Astrocyte (in vitro differentiated cells and primary cell): ENCODE results near the gene SPTBN1.

Experiments
- EZH2 ChIP-seq: IDR thresholded peaks from 2 replicates; pipeline ENCODE4 v1.6.1; 2012; ENCODE audit warnings: mild to moderate bottlenecking, low read length, inconsistent platforms; ENCODE audit not compliant: insufficient read depth
- TF ChIP-seq, protein P1 (sequence below): IDR thresholded peaks from 2 replicates; pipeline ENCODE4 v1.5.1; 2011; ENCODE audit warnings: low read depth, mild to moderate bottlenecking, inconsistent platforms, low read length, moderate library complexity; ENCODE audit not compliant: insufficient read depth

DNA sequence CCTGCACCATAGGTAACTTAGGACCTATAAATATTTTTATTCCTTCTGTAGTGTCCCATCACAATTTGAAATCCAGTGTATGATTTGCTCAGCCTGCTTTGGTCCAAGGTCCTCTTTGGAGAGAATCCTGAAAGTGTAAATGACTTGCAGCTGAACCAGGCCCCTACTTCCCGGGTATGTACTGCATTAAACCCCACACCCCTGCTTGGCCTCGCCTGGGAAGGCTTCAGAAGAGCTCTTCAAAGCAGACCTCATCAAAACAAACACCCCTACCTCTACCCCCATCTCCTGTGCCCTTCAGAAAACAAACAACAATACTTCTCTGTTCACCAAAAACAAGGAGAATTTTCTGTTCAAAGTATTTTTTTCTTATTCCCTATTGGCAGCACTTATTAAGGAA lies 9.5 kb upstream of the SPTBN1 start:
- TF ChIP-seq, protein P1, sequence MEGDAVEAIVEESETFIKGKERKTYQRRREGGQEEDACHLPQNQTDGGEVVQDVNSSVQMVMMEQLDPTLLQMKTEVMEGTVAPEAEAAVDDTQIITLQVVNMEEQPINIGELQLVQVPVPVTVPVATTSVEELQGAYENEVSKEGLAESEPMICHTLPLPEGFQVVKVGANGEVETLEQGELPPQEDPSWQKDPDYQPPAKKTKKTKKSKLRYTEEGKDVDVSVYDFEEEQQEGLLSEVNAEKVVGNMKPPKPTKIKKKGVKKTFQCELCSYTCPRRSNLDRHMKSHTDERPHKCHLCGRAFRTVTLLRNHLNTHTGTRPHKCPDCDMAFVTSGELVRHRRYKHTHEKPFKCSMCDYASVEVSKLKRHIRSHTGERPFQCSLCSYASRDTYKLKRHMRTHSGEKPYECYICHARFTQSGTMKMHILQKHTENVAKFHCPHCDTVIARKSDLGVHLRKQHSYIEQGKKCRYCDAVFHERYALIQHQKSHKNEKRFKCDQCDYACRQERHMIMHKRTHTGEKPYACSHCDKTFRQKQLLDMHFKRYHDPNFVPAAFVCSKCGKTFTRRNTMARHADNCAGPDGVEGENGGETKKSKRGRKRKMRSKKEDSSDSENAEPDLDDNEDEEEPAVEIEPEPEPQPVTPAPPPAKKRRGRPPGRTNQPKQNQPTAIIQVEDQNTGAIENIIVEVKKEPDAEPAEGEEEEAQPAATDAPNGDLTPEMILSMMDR = no peak
- no peak for TF ChIP-seq EZH2
